Measurements from ENCODE around the gene CCT6B. TPM values are rescaled to one million over a fixed set of nuclear protein-coding genes. Genes with fewer than 3 reads are reported as not detected.

CCT6B gene
- total RNA-seq = 1.8 and 2.6 TPM in 2 replicates

DNA sequence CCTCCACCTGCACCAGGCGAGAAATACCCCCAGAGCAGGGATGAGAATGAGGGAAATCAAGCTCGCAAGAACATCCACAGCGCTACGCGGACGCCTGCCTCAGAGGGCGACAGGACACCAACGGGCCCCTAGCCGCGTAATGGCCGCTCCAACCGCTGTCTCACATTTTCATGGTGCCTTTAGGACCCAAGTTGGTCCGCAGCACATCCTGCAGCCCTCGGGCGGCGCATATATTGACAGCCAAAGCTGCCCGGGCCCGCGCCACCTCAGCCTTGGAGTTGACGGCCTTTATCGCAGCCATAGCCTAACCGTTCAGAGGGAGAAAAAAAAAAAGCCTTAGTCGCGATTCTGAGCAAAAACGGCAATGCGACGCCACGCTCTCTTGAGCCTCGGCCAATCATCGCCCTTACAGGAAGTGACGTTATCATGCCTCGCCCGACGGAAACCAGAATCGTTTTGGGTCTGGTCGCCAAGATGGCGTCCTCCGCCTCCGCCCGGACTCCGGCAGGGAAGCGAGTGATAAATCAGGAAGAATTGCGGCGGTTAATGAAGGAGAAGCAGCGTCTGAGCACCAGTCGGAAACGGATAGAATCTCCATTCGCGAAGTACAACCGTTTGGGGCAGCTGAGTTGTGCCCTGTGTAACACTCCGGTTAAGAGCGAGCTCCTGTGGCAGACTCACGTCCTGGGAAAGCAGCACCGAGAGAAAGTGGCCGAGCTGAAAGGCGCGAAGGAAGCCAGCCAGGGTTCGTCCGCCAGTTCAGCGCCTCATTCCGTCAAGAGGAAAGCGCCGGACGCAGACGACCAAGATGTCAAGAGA is at the start of gene CCT6B, which contains the start of gene ZNF830:
TSS of gene CCT6B (minus strand) at position 368 of the 819 bp plus-strand sequence. CDS start at position 301, 67 bp downstream.
TSS of gene ZNF830 (plus strand) at position 448 of the 819 bp plus-strand sequence. CDS start at position 475, 27 bp downstream.

DNA sequence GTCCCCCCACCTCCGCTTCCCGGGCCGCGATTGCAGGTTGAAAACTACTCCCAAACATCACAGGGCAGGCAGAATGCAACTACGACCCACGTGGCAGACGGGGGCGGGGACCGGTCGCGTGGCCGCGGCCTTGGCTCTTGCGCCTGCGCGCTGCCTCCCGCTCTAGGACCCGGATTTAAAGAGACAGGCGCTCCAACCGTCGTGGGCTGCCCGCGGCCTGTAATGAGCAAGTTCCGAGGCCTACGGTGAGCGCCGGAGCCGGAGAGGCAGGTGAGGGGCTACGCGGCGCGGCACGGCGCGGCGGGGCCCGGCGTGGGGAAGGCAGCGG is 19.1 kb upstream of the CCT6B start, which contains the start of gene LIG3:
TSS of gene LIG3 (plus strand) at position 160 of the 328 bp plus-strand sequence. CDS start 2,494 bp downstream, outside the sequence.

Other genes with a start within 250 kb of the CCT6B start
- 12.8 and 13.4 TPM in 2 replicates for gene ZNF830, start 80 bp upstream of the CCT6B start, total RNA-seq
- gene LIG3, start 19.1 kb upstream of the CCT6B start, total RNA-seq = 34.6 and 36.7 TPM in 2 replicates
- gene RFFL, start 102.2 kb upstream of the CCT6B start, total RNA-seq = 9.5 and 10.0 TPM in 2 replicates
- gene RAD51D, start 158.4 kb upstream of the CCT6B start, total RNA-seq = 7.8 and 8.9 TPM in 2 replicates
- gene FNDC8, start 160.2 kb upstream of the CCT6B start, total RNA-seq = 0.12 TPM in 1 of 2 replicates, not detected in the other
- gene NLE1, start 180.8 kb upstream of the CCT6B start, total RNA-seq = 9.4 and 10.8 TPM in 2 replicates
- gene UNC45B, start 186.4 kb upstream of the CCT6B start, total RNA-seq = not detected in 2 replicates
- gene SLC35G3, start 232.9 kb upstream of the CCT6B start, total RNA-seq = not detected in 2 replicates

Data from aortic smooth muscle cell (primary cell).